GM23338 (cell line): ENCODE measurements around the gene PDE4C. TPM values are rescaled to one million over a fixed set of nuclear protein-coding genes. Genes with fewer than 3 reads are reported as not detected.

Source experiments
- ATAC-seq: fragments of 200-7000 bp; cut with Tn5 transposase; 3 replicates; pipeline ENCODE4 v1.9.1; 2020
- DNase-seq: peaks from one replicate; pipeline ENCODE4 v3.0.0-alpha.2; 2015; ENCODE audit warnings: low spot score
- H2AFZ ChIP-seq: fragments of 200-600 bp; sonication (generic); 2 replicates; pipeline ENCODE4 v1.8.0; 2016; ENCODE audit warnings: antibody characterized with exemption, mild to moderate bottlenecking, moderate library complexity
- H3F3A ChIP-seq: fragments of 200-600 bp; sonication (generic); replicated peaks from 2 replicates; pipeline ENCODE4 v1.8.0; 2017; ENCODE audit warnings: antibody characterized with exemption, mixed run types, low read depth
- H3K27ac ChIP-seq: fragments of 200-600 bp; sonication (generic); 2 replicates; pipeline ENCODE4 v1.6.1; 2016; ENCODE audit warnings: low read depth
- H3K27me3 ChIP-seq: fragments of 200-600 bp; sonication (generic); 2 replicates; pipeline ENCODE4 v1.8.0; 2016; ENCODE audit warnings: mild to moderate bottlenecking, mixed run types, moderate library complexity; ENCODE audit not compliant: insufficient read depth
- H3K36me3 ChIP-seq: fragments of 200-600 bp; sonication (generic); 2 replicates; pipeline ENCODE4 v1.8.0; 2016; ENCODE audit warnings: mild to moderate bottlenecking; ENCODE audit not compliant: insufficient read depth
- H3K4me1 ChIP-seq: fragments of 200-600 bp; sonication (generic); 2 replicates; pipeline ENCODE4 v1.8.0; 2016; ENCODE audit warnings: mild to moderate bottlenecking, moderate library complexity; ENCODE audit not compliant: insufficient read depth
- H3K4me2 ChIP-seq: fragments of 200-600 bp; sonication (generic); 2 replicates; pipeline ENCODE4 v1.7.1; 2017; ENCODE audit warnings: mixed run types
- H3K4me3 ChIP-seq: fragments of 200-600 bp; sonication (generic); 2 replicates; pipeline ENCODE4 v1.6.1; 2016; ENCODE audit warnings: mixed run types
- H3K79me2 ChIP-seq: fragments of 200-600 bp; sonication (generic); replicated peaks from 2 replicates; pipeline ENCODE4 v1.8.0; 2017; ENCODE audit warnings: mild to moderate bottlenecking; ENCODE audit not compliant: insufficient read depth
- H3K9me2 ChIP-seq: fragments of 200-600 bp; sonication (generic); 2 replicates; pipeline ENCODE4 v1.8.0; 2017; ENCODE audit not compliant: insufficient read depth
- H4K20me1 ChIP-seq: fragments of 200-600 bp; sonication (generic); replicated peaks from 2 replicates; pipeline ENCODE4 v1.8.0; 2017; ENCODE audit warnings: mild to moderate bottlenecking; ENCODE audit not compliant: insufficient read depth
- H3K27ac Mint-ChIP-seq: 2 replicates; pipeline ENCODE4 v1.8.0; 2020; ENCODE audit warnings: inconsistent platforms, mild to moderate bottlenecking, moderate library complexity, mixed read lengths
- H3K27me3 Mint-ChIP-seq: 3 replicates; pipeline ENCODE4 v1.8.0; 2022; ENCODE audit warnings: low read depth, mild to moderate bottlenecking, moderate library complexity, mixed read lengths, inconsistent platforms; ENCODE audit not compliant: insufficient read depth, poor library complexity
- H3K36me3 Mint-ChIP-seq: 3 replicates; pipeline ENCODE4 v1.8.0; 2021; ENCODE audit warnings: low read depth, mild to moderate bottlenecking, inconsistent platforms, moderate library complexity, mixed read lengths
- H3K4me1 Mint-ChIP-seq: 3 replicates; pipeline ENCODE4 v1.8.0; 2020; ENCODE audit warnings: mild to moderate bottlenecking, inconsistent platforms, mixed read lengths
- H3K4me3 Mint-ChIP-seq: 3 replicates; pipeline ENCODE4 v1.8.0; 2021; ENCODE audit warnings: moderate library complexity, mild to moderate bottlenecking, inconsistent platforms, mixed read lengths
- H3K9me3 Mint-ChIP-seq: 3 replicates; pipeline ENCODE4 v1.8.0; 2020; ENCODE audit warnings: moderate library complexity, mild to moderate bottlenecking, inconsistent platforms, mixed read lengths
- CTCF ChIP-seq, 2 experiments: fragments of 200-600 bp in 1 of 2; sonication (generic) in 1 of 2; conservative IDR thresholded peaks; 2 replicates each; pipeline versions ENCODE4 v1.5.1 to v1.6.1; 2016 to 2017; ENCODE audit warnings: antibody characterized with exemption in 2 of 2, low read depth in 2 of 2, mild to moderate bottlenecking in 2 of 2, moderate library complexity in 1 of 2
- ETS1 ChIP-seq: IDR thresholded peaks from 2 replicates; pipeline ENCODE4 v1.6.1; 2016; ENCODE audit warnings: antibody characterized with exemption
- EZH2 ChIP-seq: fragments of 200-600 bp; sonication (generic); IDR thresholded peaks from one replicate; pipeline ENCODE4 v1.8.0; 2017; ENCODE audit warnings: antibody characterized with exemption, mild to moderate bottlenecking, low read depth; ENCODE audit not compliant: unreplicated experiment
- EZH2phosphoT487 ChIP-seq: fragments of 200-600 bp; sonication (generic); IDR thresholded peaks from one replicate; pipeline ENCODE4 v1.8.1; 2018; ENCODE audit warnings: antibody characterized with exemption; ENCODE audit not compliant: unreplicated experiment
- JUNB ChIP-seq: IDR thresholded peaks from one replicate; pipeline ENCODE4 v1.6.1; 2016; ENCODE audit warnings: antibody characterized with exemption; ENCODE audit not compliant: unreplicated experiment
- NANOG ChIP-seq: IDR thresholded peaks from 2 replicates; pipeline ENCODE4 v1.6.1; 2016; ENCODE audit warnings: antibody characterized with exemption, borderline replicate concordance
- POLR2AphosphoS5 ChIP-seq: IDR thresholded peaks from 2 replicates; pipeline ENCODE4 v1.6.1; 2016; ENCODE audit warnings: antibody characterized with exemption, low read depth
- ZNF331 ChIP-seq: fragments of 250-450 bp; sonication (Bioruptor Pico); IDR thresholded peaks from 2 replicates; pipeline ENCODE4 v1.5.0; 2020; ENCODE audit warnings: low read depth, mild to moderate bottlenecking, moderate library complexity
- polyA plus RNA-seq: library from polyadenylated mRNA; unstranded; fragments of >200 nt; fragmentation: Nextera tagmentation; extraction: Ambion mirVana; gene quantifications from 2 replicates; pipeline ENCODE4 v1.2.1, GENCODE V29; 2016
- total RNA-seq: library from RNA; depleted of rRNA; stranded (reverse); fragments of >200 nt; shearing (Covaris generic); gene quantifications from 2 replicates; pipeline ENCODE4 v1.2.3, GENCODE V29; 2014
- TF ChIP-seq, protein P1 (sequence below): fragments of 250-450 bp; sonication (Bioruptor Pico); IDR thresholded peaks from 2 replicates; pipeline ENCODE4 v1.5.0; 2020; ENCODE audit warnings: mild to moderate bottlenecking, moderate library complexity

PDE4C gene
- total and polyA plus RNA-seq, 2 experiments from 2014 or later = 1.6 to 3.6 TPM

GRCh38 chr19:18249834-18250233 is 23.6 kb upstream of the PDE4C start (continued):
- TF ChIP-seq, protein P1, sequence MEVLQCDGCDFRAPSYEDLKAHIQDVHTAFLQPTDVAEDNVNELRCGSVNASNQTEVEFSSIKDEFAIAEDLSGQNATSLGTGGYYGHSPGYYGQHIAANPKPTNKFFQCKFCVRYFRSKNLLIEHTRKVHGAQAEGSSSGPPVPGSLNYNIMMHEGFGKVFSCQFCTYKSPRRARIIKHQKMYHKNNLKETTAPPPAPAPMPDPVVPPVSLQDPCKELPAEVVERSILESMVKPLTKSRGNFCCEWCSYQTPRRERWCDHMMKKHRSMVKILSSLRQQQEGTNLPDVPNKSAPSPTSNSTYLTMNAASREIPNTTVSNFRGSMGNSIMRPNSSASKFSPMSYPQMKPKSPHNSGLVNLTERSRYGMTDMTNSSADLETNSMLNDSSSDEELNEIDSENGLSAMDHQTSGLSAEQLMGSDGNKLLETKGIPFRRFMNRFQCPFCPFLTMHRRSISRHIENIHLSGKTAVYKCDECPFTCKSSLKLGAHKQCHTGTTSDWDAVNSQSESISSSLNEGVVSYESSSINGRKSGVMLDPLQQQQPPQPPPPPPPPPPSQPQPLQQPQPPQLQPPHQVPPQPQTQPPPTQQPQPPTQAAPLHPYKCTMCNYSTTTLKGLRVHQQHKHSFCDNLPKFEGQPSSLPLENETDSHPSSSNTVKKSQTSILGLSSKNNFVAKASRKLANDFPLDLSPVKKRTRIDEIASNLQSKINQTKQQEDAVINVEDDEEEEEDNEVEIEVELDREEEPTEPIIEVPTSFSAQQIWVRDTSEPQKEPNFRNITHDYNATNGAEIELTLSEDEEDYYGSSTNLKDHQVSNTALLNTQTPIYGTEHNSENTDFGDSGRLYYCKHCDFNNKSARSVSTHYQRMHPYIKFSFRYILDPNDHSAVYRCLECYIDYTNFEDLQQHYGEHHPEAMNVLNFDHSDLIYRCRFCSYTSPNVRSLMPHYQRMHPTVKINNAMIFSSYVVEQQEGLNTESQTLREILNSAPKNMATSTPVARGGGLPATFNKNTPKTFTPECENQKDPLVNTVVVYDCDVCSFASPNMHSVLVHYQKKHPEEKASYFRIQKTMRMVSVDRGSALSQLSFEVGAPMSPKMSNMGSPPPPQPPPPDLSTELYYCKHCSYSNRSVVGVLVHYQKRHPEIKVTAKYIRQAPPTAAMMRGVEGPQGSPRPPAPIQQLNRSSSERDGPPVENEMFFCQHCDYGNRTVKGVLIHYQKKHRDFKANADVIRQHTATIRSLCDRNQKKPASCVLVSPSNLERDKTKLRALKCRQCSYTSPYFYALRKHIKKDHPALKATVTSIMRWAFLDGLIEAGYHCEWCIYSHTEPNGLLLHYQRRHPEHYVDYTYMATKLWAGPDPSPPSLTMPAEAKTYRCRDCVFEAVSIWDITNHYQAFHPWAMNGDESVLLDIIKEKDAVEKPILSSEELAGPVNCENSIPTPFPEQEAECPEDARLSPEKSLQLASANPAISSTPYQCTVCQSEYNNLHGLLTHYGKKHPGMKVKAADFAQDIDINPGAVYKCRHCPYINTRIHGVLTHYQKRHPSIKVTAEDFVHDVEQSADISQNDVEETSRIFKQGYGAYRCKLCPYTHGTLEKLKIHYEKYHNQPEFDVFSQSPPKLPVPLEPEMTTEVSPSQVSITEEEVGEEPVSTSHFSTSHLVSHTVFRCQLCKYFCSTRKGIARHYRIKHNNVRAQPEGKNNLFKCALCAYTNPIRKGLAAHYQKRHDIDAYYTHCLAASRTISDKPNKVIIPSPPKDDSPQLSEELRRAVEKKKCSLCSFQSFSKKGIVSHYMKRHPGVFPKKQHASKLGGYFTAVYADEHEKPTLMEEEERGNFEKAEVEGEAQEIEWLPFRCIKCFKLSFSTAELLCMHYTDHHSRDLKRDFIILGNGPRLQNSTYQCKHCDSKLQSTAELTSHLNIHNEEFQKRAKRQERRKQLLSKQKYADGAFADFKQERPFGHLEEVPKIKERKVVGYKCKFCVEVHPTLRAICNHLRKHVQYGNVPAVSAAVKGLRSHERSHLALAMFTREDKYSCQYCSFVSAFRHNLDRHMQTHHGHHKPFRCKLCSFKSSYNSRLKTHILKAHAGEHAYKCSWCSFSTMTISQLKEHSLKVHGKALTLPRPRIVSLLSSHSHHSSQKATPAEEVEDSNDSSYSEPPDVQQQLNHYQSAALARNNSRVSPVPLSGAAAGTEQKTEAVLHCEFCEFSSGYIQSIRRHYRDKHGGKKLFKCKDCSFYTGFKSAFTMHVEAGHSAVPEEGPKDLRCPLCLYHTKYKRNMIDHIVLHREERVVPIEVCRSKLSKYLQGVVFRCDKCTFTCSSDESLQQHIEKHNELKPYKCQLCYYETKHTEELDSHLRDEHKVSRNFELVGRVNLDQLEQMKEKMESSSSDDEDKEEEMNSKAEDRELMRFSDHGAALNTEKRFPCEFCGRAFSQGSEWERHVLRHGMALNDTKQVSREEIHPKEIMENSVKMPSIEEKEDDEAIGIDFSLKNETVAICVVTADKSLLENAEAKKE = no peak

DNA sequence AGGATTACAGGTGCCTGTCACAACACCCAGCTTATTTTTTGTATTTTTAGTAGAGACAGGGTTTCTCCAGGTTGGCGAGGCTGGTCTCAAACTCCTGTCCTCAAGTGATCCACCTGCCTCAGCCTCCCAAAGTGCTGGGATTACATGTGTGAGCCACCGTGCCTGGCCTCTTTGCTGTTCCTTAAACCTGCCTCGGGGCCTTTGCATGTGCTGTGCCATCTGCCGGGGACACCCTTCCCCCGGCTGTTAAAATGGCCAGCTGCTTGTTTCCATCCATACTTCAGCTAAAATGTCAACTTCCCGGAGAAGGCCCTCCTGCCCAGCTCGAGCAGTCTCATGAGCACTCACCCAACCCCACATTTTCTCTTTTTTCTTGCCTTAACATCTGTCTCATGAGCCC is 19.1 kb upstream of the PDE4C start:
- H3K36me3 Mint-ChIP-seq = no peaks in the 10 kb centered on the region
- Histone ChIP-seq H3K27me3 (no peaks in the 10 kb centered on the region), H3K4me2 (no peak overlapping the region), H3K79me2 (no peaks in the 10 kb centered on the region), H4K20me1 (no peaks in the 10 kb centered on the region; the same call in 1 of the 2 replicates), H3K4me1 (no peaks in the 10 kb centered on the region), H3F3A (no peaks in the 10 kb centered on the region; the same call in 1 of the 2 replicates), H3K4me3 (no peak overlapping the region), H3K36me3 (no peaks in the 10 kb centered on the region), H3K9me2 (no peaks in the 10 kb centered on the region), H2AFZ (no peak overlapping the region), H3K27ac (no peak overlapping the region)
- H3K27me3 Mint-ChIP-seq = peaks cover 13% of the 10 kb centered on the region
- no peak for TF ChIP-seq ETS1
- no peak for TF ChIP-seq JUNB
- no peak for TF ChIP-seq NANOG
- TF ChIP-seq EZH2phosphoT487 = no peak
- no peak for TF ChIP-seq ZNF331
- TF ChIP-seq CTCF (conservative IDR thresholded peaks at IDR 0.05; ENCODE audit: low read depth in 2 of 2) = no peak
- no peak for TF ChIP-seq POLR2AphosphoS5
- no peak for TF ChIP-seq EZH2
- H3K9me3 Mint-ChIP-seq = no peaks in the 10 kb centered on the region; the same call in 2 of the 3 replicates
- no peak overlapping the region for H3K4me3 Mint-ChIP-seq
- no peak for ATAC-seq
- H3K27ac Mint-ChIP-seq = no peak overlapping the region
- DNase-seq = no peak
- peaks cover 2% of the 10 kb centered on the region; the same call in 1 of the 3 replicates for H3K4me1 Mint-ChIP-seq
